ENCODE measurements around the gene RHOA. TPM values are rescaled to one million over a fixed set of nuclear protein-coding genes. Genes with fewer than 3 reads are reported as not detected.
"Not testable (repeated sequence)": the region's sequence is repeated elsewhere in the genome, so short reads cannot be mapped to it uniquely, and the experiment has no call there.

Gene RHOA
- polyA plus RNA-seq, 1 donor = 332 TPM

DNA sequence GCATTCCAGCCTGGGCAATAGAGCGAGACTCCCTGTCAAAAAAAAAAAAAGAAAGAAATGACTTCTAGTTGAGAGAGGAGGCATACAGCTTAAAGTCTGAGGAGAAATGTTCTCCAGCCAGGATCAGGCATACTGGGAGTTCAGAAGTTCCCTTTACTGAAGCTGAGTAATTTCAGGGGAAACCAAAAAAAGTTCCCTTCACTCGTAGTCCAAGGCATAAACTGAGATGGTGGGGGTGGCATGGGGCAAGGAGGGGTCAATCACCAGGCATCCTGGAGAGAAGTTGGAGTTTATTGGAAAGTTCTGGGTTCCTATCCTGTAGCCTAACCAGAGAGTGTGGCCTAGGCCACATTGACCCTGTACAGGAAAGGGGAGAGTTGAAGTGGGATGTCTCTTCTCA lies 59.5 kb downstream of the RHOA start:
- H3K4me1 ChIP-seq (ENCODE audit: control insufficient read depth, insufficient read depth, low read length) = peaks cover 37% of the 10 kb centered on the region
- H3K27ac ChIP-seq (ENCODE audit: low read length) = peak overlapping the region; percentile 95
- no peaks in the 10 kb centered on the region for H3K9me3 ChIP-seq (ENCODE audit: control insufficient read depth, low read depth, low read length)
- no peaks in the 10 kb centered on the region for H3K27me3 ChIP-seq (ENCODE audit: control insufficient read depth, insufficient read depth, low read length)
- DNase-seq = no peak
- WGBS (ENCODE audit: insufficient coverage, low lambda C conversion rate) = no CpG with 5 or more reads among the region's 2 CpGs
- H3K36me3 ChIP-seq (ENCODE audit: control insufficient read depth, insufficient read depth, low read length) = peaks cover 13% of the 10 kb centered on the region
- H3K4me3 ChIP-seq (ENCODE audit: low read length) = no peak overlapping the region

DNA sequence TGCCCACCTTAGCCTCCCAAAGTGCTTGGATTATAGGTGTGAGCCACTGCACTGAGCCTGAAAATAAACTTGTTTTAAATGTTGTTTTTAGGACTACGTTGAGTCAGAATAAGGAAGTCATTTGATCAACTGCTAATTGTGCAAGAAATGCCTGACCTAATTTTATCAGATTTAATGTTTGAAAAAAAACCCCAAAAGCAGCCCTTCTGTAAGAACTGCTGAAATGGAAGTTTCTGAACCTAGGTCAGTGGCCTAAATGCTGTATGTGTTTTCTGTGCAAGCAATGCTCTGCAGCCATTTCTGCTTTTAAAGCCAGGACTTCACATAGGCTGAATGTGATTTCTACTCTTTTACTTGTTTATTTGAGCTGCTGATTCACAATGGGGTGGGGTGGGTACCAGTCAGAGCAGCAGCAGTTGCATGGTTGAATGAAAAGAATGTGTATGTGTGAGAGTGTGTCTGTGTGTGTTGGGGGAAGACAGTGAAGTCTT lies 60.2 kb downstream of the RHOA start:
- peak in 1 of 2 donors; percentile 32 for DNase-seq
- Histone ChIP-seq H3K27me3 (ENCODE audit: control insufficient read depth, insufficient read depth, low read length) (no peaks in the 10 kb centered on the region), H3K27ac (ENCODE audit: low read length) (peak overlapping the region; percentile 95), H3K4me1 (ENCODE audit: control insufficient read depth, insufficient read depth, low read length) (peaks cover 37% of the 10 kb centered on the region), H3K36me3 (ENCODE audit: control insufficient read depth, insufficient read depth, low read length) (peaks cover 12% of the 10 kb centered on the region), H3K9me3 (ENCODE audit: control insufficient read depth, low read depth, low read length) (no peaks in the 10 kb centered on the region), H3K4me3 (ENCODE audit: low read length) (no peak overlapping the region)
- 33% methylated on average over 1 of the region's 1 CpG for WGBS (ENCODE audit: insufficient coverage, low lambda C conversion rate)

DNA sequence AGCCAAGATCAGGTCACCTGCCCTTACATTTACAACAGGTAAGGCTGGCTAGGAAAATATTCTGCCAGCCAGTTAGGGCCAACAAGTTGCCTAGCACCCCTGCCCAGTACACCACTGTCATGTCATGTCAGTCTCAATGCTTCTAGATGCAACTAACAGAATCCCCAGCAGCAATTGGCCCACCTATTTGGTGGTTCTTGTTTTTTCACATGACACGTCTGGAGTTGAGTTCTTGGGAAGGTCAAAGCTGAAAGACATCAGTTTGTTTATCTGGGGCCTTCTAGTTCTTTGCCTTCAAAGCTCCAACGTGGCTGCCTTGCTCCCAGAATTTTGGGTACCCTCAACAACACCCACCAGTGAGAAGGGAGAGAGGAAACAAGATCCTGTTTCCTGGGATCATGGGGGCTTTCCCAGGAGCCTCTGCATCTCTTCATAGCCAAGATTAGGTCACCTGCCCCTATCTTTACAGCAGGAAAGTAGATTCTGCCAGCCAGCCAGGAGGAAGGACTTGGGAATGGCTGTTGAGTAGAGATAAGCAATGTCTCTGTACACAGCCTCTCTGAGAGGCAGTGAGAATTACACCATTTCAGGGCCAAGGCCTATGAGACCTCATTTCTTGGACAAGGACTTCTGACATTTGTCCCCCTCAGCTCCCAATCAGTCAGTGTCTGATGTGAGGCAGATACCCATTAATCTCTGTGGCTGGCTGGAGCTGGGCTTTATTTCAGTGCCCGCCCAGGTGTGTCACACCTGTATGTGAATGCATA lies 62.2 kb downstream of the RHOA start:
- Histone ChIP-seq H3K4me1 (ENCODE audit: control insufficient read depth, insufficient read depth, low read length) (peaks cover 37% of the 10 kb centered on the region), H3K4me3 (ENCODE audit: low read length) (no peak overlapping the region), H3K9me3 (ENCODE audit: control insufficient read depth, low read depth, low read length) (no peaks in the 10 kb centered on the region), H3K36me3 (ENCODE audit: control insufficient read depth, insufficient read depth, low read length) (no peaks in the 10 kb centered on the region), H3K27ac (ENCODE audit: low read length) (peak overlapping the region; percentile 95), H3K27me3 (ENCODE audit: control insufficient read depth, insufficient read depth, low read length) (no peaks in the 10 kb centered on the region)
- peak; percentile 67 to 89 for DNase-seq
- no CpG with 5 or more reads among the region's 3 CpGs for WGBS (ENCODE audit: insufficient coverage, low lambda C conversion rate)

DNA sequence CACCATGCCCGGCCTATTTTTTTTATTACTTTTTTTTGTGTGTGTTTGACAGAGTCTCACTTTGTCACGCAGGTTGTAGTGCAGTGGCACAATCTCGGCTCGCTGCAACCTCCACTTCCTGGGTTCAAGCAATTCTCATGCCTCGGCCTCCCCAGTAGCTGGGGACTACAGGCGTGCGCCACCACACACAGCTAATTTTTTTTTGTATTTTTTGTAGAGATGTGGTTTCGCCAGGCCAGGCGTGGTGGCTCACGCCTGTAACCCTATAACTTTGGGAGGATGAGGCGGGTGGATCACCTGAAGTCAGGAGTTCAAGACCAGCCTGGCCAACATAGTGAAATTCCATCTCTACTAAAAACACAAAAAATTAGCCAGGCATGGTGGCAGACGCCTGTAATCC lies 63.4 kb downstream of the RHOA start:
- Histone ChIP-seq H3K27ac (ENCODE audit: low read length) (peak overlapping the region; percentile 95), H3K4me1 (ENCODE audit: control insufficient read depth, insufficient read depth, low read length) (peaks cover 37% of the 10 kb centered on the region)
- not testable (repeated sequence) for H3K27me3 ChIP-seq (ENCODE audit: control insufficient read depth, insufficient read depth, low read length); DNase-seq; H3K4me3 ChIP-seq (ENCODE audit: low read length); H3K36me3 ChIP-seq (ENCODE audit: control insufficient read depth, insufficient read depth, low read length); H3K9me3 ChIP-seq (ENCODE audit: control insufficient read depth, low read depth, low read length)
- no CpG with 5 or more reads among the region's 12 CpGs for WGBS (ENCODE audit: insufficient coverage, low lambda C conversion rate)

DNA sequence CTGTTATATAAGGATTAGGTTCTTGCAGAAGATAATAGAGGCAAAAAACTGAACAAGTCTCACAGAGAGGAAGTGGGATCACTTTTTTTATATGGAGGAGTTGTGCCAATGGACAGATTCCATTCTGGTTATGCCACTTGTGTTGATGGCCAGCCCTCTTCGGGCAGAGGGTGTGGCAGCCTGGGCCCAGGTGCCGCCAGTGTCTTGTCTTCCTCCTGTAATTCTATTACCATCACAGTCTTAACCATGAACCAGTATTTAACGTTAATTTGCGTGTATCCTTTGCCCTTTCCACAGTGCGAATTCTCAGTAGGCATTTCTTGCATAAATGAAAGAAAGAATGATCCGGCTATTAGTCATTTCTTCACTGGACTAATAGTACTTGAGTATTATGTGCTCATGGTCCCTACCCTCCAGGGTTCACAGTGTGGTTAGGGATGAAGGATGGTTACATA lies 65.0 kb downstream of the RHOA start:
- no peaks in the 10 kb centered on the region for H3K9me3 ChIP-seq (ENCODE audit: control insufficient read depth, low read depth, low read length)
- no peak overlapping the region for H3K27ac ChIP-seq (ENCODE audit: low read length)
- H3K36me3 ChIP-seq (ENCODE audit: control insufficient read depth, insufficient read depth, low read length) = no peaks in the 10 kb centered on the region
- no peak overlapping the region for H3K4me3 ChIP-seq (ENCODE audit: low read length)
- DNase-seq = no peak
- WGBS (ENCODE audit: insufficient coverage, low lambda C conversion rate) = 90% methylated on average over 2 of the region's 6 CpGs
- peaks cover 35% of the 10 kb centered on the region for H3K4me1 ChIP-seq (ENCODE audit: control insufficient read depth, insufficient read depth, low read length)
- no peaks in the 10 kb centered on the region for H3K27me3 ChIP-seq (ENCODE audit: control insufficient read depth, insufficient read depth, low read length)

DNA sequence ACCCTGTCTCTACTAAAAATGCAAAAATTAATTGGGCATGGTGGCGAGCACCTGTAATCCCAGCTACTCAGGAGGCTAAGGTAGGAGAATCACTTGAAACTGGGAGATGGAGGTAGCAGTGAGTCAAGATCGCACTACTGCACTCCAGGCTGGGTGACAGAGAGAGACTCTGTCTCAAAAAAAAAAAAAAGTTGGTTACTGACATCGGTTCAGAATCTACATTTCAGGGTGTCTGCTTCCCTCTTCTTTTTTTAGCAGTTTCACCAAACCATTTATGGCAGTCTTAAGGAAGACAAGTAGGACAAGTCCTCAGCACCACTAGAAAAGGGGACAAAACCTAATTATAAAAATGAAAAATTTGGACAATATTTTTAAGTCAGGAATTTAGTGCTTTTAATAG lies 68.6 kb downstream of the RHOA start:
- no peak overlapping the region for H3K4me3 ChIP-seq (ENCODE audit: low read length)
- no peaks in the 10 kb centered on the region for H3K27me3 ChIP-seq (ENCODE audit: control insufficient read depth, insufficient read depth, low read length)
- no peak for DNase-seq
- H3K27ac ChIP-seq (ENCODE audit: low read length) = no peak overlapping the region
- peaks cover 12% of the 10 kb centered on the region for H3K4me1 ChIP-seq (ENCODE audit: control insufficient read depth, insufficient read depth, low read length)
- H3K9me3 ChIP-seq (ENCODE audit: control insufficient read depth, low read depth, low read length) = no peaks in the 10 kb centered on the region
- no peaks in the 10 kb centered on the region for H3K36me3 ChIP-seq (ENCODE audit: control insufficient read depth, insufficient read depth, low read length)
- WGBS (ENCODE audit: insufficient coverage, low lambda C conversion rate) = no CpG with 5 or more reads among the region's 3 CpGs

DNA sequence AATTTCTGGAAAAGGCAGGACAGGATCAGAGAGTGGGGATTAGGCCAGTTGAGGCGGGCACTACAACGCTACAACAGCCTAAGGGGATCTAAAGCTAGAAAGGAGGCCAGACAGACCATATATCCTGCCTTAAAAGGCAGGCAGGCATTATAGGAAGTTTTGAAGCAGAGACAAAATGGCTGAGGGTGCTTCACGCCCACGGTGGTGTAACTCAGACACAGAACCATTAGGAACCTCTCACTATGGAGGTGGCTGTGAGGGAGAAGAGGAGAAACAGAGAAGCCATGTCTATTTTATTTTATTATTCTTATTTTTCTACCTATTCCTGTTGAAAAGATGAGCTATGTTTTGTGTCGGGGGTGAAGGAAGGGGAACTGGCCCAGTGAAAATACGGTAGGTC lies 69.8 kb downstream of the RHOA start:
- Histone ChIP-seq H3K4me3 (ENCODE audit: low read length) (no peak overlapping the region), H3K36me3 (ENCODE audit: control insufficient read depth, insufficient read depth, low read length) (no peaks in the 10 kb centered on the region), H3K27me3 (ENCODE audit: control insufficient read depth, insufficient read depth, low read length) (no peaks in the 10 kb centered on the region), H3K27ac (ENCODE audit: low read length) (no peak overlapping the region), H3K9me3 (ENCODE audit: control insufficient read depth, low read depth, low read length) (no peaks in the 10 kb centered on the region), H3K4me1 (ENCODE audit: control insufficient read depth, insufficient read depth, low read length) (peaks cover 12% of the 10 kb centered on the region)
- DNase-seq = no peak
- 100% methylated on average over 1 of the region's 6 CpGs for WGBS (ENCODE audit: insufficient coverage, low lambda C conversion rate)

DNA sequence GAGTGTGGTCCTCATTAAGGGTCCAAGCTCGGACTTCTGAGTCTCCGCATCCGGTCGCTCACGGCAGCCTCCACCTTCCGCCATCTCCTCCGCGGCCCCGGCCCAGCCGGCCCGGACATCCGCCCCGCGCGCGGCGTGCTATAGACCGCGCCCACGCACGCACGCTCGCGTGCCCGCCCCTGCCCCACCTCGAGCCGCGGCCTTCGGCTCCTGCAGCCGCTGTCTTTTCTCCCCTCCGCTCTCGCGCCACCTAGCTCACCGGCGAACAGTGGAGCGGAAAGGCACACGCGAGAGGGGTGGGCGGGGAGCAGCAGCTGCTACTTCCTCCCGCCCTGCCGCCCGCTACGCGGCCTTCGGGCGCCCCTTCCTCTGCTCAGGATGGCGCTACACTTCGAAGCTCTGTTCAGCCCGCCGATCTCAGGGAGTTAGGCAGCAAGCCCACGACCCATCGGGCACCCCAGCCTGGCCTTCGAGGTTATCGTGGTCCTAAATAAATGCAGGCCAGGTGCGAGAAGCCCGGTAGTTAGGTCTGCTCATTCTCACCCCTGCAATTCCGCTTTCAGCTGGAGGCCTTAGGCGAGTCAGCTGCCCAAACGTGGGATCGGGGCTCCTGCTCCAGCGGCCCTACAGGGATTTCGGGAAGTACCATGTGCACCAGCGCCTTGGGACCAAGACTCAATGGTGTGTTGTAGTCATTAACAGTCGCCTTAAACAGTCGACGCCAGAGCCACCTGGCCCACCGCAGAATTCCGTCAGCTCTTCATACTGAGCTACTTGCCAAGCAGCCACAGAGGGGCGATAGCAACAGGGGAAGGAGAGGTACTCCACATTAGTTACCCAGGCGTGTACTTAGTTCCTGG lies 71.6 kb downstream of the RHOA start, which contains the start of gene USP4:
Gene USP4 (minus strand): TSS at position 113 of the 860 bp plus-strand sequence. CDS start 29 bp downstream, at position 84.
- Histone ChIP-seq H3K9me3 (ENCODE audit: control insufficient read depth, low read depth, low read length) (no peaks in the 10 kb centered on the region), H3K27ac (ENCODE audit: low read length) (peak within 1 kb of the TSS; percentile 99), H3K4me3 (ENCODE audit: low read length) (peak within 1 kb of the TSS; percentile 96), H3K27me3 (ENCODE audit: control insufficient read depth, insufficient read depth, low read length) (no peaks in the 10 kb centered on the region), H3K36me3 (ENCODE audit: control insufficient read depth, insufficient read depth, low read length) (peaks cover 4% of the 10 kb centered on the region), H3K4me1 (ENCODE audit: control insufficient read depth, insufficient read depth, low read length) (peaks cover 12% of the 10 kb centered on the region)
- peak; percentile 92 to 96 for DNase-seq
- no CpG with 5 or more reads among the region's 70 CpGs for WGBS (ENCODE audit: insufficient coverage, low lambda C conversion rate)

DNA sequence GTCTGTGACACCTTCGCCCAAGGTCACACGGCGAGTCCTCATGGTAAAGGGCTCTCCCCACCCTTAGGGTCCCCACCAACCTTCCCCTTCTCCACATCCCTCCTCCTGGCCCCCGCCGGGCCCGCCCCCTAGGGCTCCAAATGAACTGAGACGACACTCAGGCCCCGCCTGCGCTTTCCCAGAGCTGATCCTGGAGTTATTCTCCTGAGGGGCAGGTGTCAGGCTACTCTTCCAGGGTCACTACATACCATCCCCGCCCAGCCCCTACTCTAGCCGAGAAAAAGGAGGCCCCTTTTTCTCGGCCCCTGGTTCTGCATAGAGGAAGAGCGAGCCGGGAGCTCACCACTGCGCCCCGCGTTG lies 72.2 kb downstream of the RHOA start:
- H3K36me3 ChIP-seq (ENCODE audit: control insufficient read depth, insufficient read depth, low read length) = peaks cover 7% of the 10 kb centered on the region
- WGBS (ENCODE audit: insufficient coverage, low lambda C conversion rate) = no CpG with 5 or more reads among the region's 17 CpGs
- no peaks in the 10 kb centered on the region for H3K27me3 ChIP-seq (ENCODE audit: control insufficient read depth, insufficient read depth, low read length)
- peaks cover 15% of the 10 kb centered on the region for H3K4me1 ChIP-seq (ENCODE audit: control insufficient read depth, insufficient read depth, low read length)
- DNase-seq = no peak
- H3K27ac ChIP-seq (ENCODE audit: low read length) = peak overlapping the region; percentile 99
- H3K9me3 ChIP-seq (ENCODE audit: control insufficient read depth, low read depth, low read length) = no peaks in the 10 kb centered on the region
- peak overlapping the region; percentile 96 for H3K4me3 ChIP-seq (ENCODE audit: low read length)

DNA sequence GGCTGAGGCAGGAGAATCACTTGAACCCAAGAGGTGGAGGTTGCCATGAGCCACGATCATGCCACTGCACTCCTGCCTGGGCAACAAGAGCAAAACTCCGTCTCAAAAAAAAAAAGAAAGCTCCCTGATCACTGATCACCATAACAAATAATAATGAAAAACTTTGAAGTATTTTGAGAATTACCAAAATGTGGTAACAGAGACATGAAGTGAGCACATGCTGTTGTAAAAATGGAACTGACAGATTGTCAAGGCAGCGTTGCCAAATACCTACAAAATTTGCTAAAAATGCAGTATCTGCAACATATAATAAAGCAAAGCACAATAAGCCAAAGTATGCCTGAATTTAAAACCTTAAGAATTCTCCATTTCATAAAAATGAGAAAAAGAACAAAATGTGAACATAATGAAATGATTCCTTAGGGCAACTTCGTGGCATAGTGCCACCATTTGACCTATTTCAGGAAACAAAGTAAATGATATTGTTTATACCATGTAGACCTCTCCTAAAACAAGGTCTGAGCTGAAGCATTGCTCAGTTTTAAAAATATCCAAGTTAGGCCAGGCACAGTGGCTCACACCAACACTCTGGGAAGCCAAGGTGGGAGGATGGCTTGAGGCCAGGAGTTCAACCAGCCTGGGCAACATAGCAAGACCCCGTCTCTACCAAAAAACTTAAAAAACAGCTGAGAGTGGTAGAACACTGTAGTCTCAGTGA lies 77.7 kb downstream of the RHOA start:
- Histone ChIP-seq H3K4me1 (ENCODE audit: control insufficient read depth, insufficient read depth, low read length) (peaks cover 6% of the 10 kb centered on the region), H3K4me3 (ENCODE audit: low read length) (no peak overlapping the region), H3K9me3 (ENCODE audit: control insufficient read depth, low read depth, low read length) (peaks cover 3% of the 10 kb centered on the region), H3K27ac (ENCODE audit: low read length) (peak overlapping the region; percentile 46), H3K27me3 (ENCODE audit: control insufficient read depth, insufficient read depth, low read length) (no peaks in the 10 kb centered on the region), H3K36me3 (ENCODE audit: control insufficient read depth, insufficient read depth, low read length) (peaks cover 44% of the 10 kb centered on the region)
- DNase-seq = no peak
- no CpG with 5 or more reads among the region's 5 CpGs for WGBS (ENCODE audit: insufficient coverage, low lambda C conversion rate)
